GM23338 (cell line): Measurements from ENCODE around the gene LYST. TPM values are rescaled to one million over a fixed set of nuclear protein-coding genes. Genes with fewer than 3 reads are reported as not detected.

Source experiments
- ATAC-seq: fragments of 200-7000 bp; cut with Tn5 transposase; 3 replicates; pipeline ENCODE4 v1.9.1; 2020
- DNase-seq: peaks from one replicate; pipeline ENCODE4 v3.0.0-alpha.2; 2015; ENCODE audit warnings: low spot score
- H2AFZ ChIP-seq: fragments of 200-600 bp; sonication (generic); 2 replicates; pipeline ENCODE4 v1.8.0; 2016; ENCODE audit warnings: antibody characterized with exemption, mild to moderate bottlenecking, moderate library complexity
- H3F3A ChIP-seq: fragments of 200-600 bp; sonication (generic); replicated peaks from 2 replicates; pipeline ENCODE4 v1.8.0; 2017; ENCODE audit warnings: antibody characterized with exemption, mixed run types, low read depth
- H3K27ac ChIP-seq: fragments of 200-600 bp; sonication (generic); 2 replicates; pipeline ENCODE4 v1.6.1; 2016; ENCODE audit warnings: low read depth
- H3K27me3 ChIP-seq: fragments of 200-600 bp; sonication (generic); 2 replicates; pipeline ENCODE4 v1.8.0; 2016; ENCODE audit warnings: mild to moderate bottlenecking, mixed run types, moderate library complexity; ENCODE audit not compliant: insufficient read depth
- H3K36me3 ChIP-seq: fragments of 200-600 bp; sonication (generic); 2 replicates; pipeline ENCODE4 v1.8.0; 2016; ENCODE audit warnings: mild to moderate bottlenecking; ENCODE audit not compliant: insufficient read depth
- H3K4me1 ChIP-seq: fragments of 200-600 bp; sonication (generic); 2 replicates; pipeline ENCODE4 v1.8.0; 2016; ENCODE audit warnings: mild to moderate bottlenecking, moderate library complexity; ENCODE audit not compliant: insufficient read depth
- H3K4me2 ChIP-seq: fragments of 200-600 bp; sonication (generic); 2 replicates; pipeline ENCODE4 v1.7.1; 2017; ENCODE audit warnings: mixed run types
- H3K4me3 ChIP-seq: fragments of 200-600 bp; sonication (generic); 2 replicates; pipeline ENCODE4 v1.6.1; 2016; ENCODE audit warnings: mixed run types
- H3K79me2 ChIP-seq: fragments of 200-600 bp; sonication (generic); replicated peaks from 2 replicates; pipeline ENCODE4 v1.8.0; 2017; ENCODE audit warnings: mild to moderate bottlenecking; ENCODE audit not compliant: insufficient read depth
- H3K9me2 ChIP-seq: fragments of 200-600 bp; sonication (generic); 2 replicates; pipeline ENCODE4 v1.8.0; 2017; ENCODE audit not compliant: insufficient read depth
- H4K20me1 ChIP-seq: fragments of 200-600 bp; sonication (generic); replicated peaks from 2 replicates; pipeline ENCODE4 v1.8.0; 2017; ENCODE audit warnings: mild to moderate bottlenecking; ENCODE audit not compliant: insufficient read depth
- H3K27ac Mint-ChIP-seq: 2 replicates; pipeline ENCODE4 v1.8.0; 2020; ENCODE audit warnings: inconsistent platforms, mild to moderate bottlenecking, moderate library complexity, mixed read lengths
- H3K27me3 Mint-ChIP-seq: 3 replicates; pipeline ENCODE4 v1.8.0; 2022; ENCODE audit warnings: low read depth, mild to moderate bottlenecking, moderate library complexity, mixed read lengths, inconsistent platforms; ENCODE audit not compliant: insufficient read depth, poor library complexity
- H3K36me3 Mint-ChIP-seq: 3 replicates; pipeline ENCODE4 v1.8.0; 2021; ENCODE audit warnings: low read depth, mild to moderate bottlenecking, inconsistent platforms, moderate library complexity, mixed read lengths
- H3K4me1 Mint-ChIP-seq: 3 replicates; pipeline ENCODE4 v1.8.0; 2020; ENCODE audit warnings: mild to moderate bottlenecking, inconsistent platforms, mixed read lengths
- H3K4me3 Mint-ChIP-seq: 3 replicates; pipeline ENCODE4 v1.8.0; 2021; ENCODE audit warnings: moderate library complexity, mild to moderate bottlenecking, inconsistent platforms, mixed read lengths
- H3K9me3 Mint-ChIP-seq: 3 replicates; pipeline ENCODE4 v1.8.0; 2020; ENCODE audit warnings: moderate library complexity, mild to moderate bottlenecking, inconsistent platforms, mixed read lengths
- EZH2 ChIP-seq: fragments of 200-600 bp; sonication (generic); IDR thresholded peaks from one replicate; pipeline ENCODE4 v1.8.0; 2017; ENCODE audit warnings: antibody characterized with exemption, mild to moderate bottlenecking, low read depth; ENCODE audit not compliant: unreplicated experiment
- JUNB ChIP-seq: IDR thresholded peaks from one replicate; pipeline ENCODE4 v1.6.1; 2016; ENCODE audit warnings: antibody characterized with exemption; ENCODE audit not compliant: unreplicated experiment
- NANOG ChIP-seq: IDR thresholded peaks from 2 replicates; pipeline ENCODE4 v1.6.1; 2016; ENCODE audit warnings: antibody characterized with exemption, borderline replicate concordance
- POLR2AphosphoS5 ChIP-seq: IDR thresholded peaks from 2 replicates; pipeline ENCODE4 v1.6.1; 2016; ENCODE audit warnings: antibody characterized with exemption, low read depth
- REST ChIP-seq: IDR thresholded peaks from one replicate; pipeline ENCODE4 v1.6.1; 2018; ENCODE audit warnings: antibody characterized with exemption; ENCODE audit not compliant: unreplicated experiment
- STAT1 ChIP-seq: IDR thresholded peaks from one replicate; pipeline ENCODE4 v1.6.1; 2016; ENCODE audit warnings: antibody characterized with exemption; ENCODE audit not compliant: unreplicated experiment
- ZNF114 ChIP-seq: fragments of 250-450 bp; sonication (Bioruptor Pico); IDR thresholded peaks from 2 replicates; pipeline ENCODE4 v1.5.0; 2020; ENCODE audit warnings: mild to moderate bottlenecking, moderate library complexity
- ZNF331 ChIP-seq: fragments of 250-450 bp; sonication (Bioruptor Pico); IDR thresholded peaks from 2 replicates; pipeline ENCODE4 v1.5.0; 2020; ENCODE audit warnings: low read depth, mild to moderate bottlenecking, moderate library complexity
- polyA plus RNA-seq: library from polyadenylated mRNA; unstranded; fragments of >200 nt; fragmentation: Nextera tagmentation; extraction: Ambion mirVana; gene quantifications from 2 replicates; pipeline ENCODE4 v1.2.1, GENCODE V29; 2016
- total RNA-seq: library from RNA; depleted of rRNA; stranded (reverse); fragments of >200 nt; shearing (Covaris generic); gene quantifications from 2 replicates; pipeline ENCODE4 v1.2.3, GENCODE V29; 2014
- TF ChIP-seq, protein P1 (sequence below), 2 experiments: fragments of 200-600 bp in 1 of 2; sonication (generic) in 1 of 2; conservative IDR thresholded peaks; 2 replicates each; pipeline versions ENCODE4 v1.5.1 to v1.6.1; 2016 to 2017; ENCODE audit warnings: antibody characterized with exemption in 2 of 2, low read depth in 2 of 2, mild to moderate bottlenecking in 2 of 2, moderate library complexity in 1 of 2

The LYST gene
- total and polyA plus RNA-seq, 2 experiments from 2014 or later: 0.21 to 1.0 TPM

GRCh38 chr1:235624721-235625333 is 241.9 kb downstream of the LYST start:
- peak overlapping the region; percentile 74; the same call in 1 of the 2 replicates for H3K27ac ChIP-seq
- ATAC-seq (no peak), DNase-seq (no peak)
- no peak overlapping the region for H3K27ac Mint-ChIP-seq
- peaks cover 3% of the 10 kb centered on the region; the same call in 2 of the 3 replicates for H3K36me3 Mint-ChIP-seq
- no peaks in the 10 kb centered on the region for H3K27me3 ChIP-seq
- no peak for TF ChIP-seq ZNF331
- no peak for TF ChIP-seq REST
- TF ChIP-seq ZNF114: no peak
- TF ChIP-seq JUNB: no peak
- TF ChIP-seq NANOG: no peak
- no peak for TF ChIP-seq STAT1
- TF ChIP-seq POLR2AphosphoS5: no peak
- H3K27me3 Mint-ChIP-seq: peaks cover 6% of the 10 kb centered on the region
- H3K4me3 ChIP-seq: no peak overlapping the region
- no peaks in the 10 kb centered on the region for H3K36me3 ChIP-seq
- H2AFZ ChIP-seq: no peak overlapping the region
- H3K4me2 ChIP-seq: no peak overlapping the region
- peaks cover 32% of the 10 kb centered on the region for H3K4me1 ChIP-seq
- peaks cover 8% of the 10 kb centered on the region for H3F3A ChIP-seq
- H3K79me2 ChIP-seq: peaks cover 50% of the 10 kb centered on the region
- H3K9me2 ChIP-seq: peaks cover 6% of the 10 kb centered on the region; the same call in 1 of the 2 replicates
- H3K9me3 Mint-ChIP-seq: no peaks in the 10 kb centered on the region
- H4K20me1 ChIP-seq: no peaks in the 10 kb centered on the region
- no peak overlapping the region for H3K4me3 Mint-ChIP-seq
- peaks cover 49% of the 10 kb centered on the region for H3K4me1 Mint-ChIP-seq

DNA sequence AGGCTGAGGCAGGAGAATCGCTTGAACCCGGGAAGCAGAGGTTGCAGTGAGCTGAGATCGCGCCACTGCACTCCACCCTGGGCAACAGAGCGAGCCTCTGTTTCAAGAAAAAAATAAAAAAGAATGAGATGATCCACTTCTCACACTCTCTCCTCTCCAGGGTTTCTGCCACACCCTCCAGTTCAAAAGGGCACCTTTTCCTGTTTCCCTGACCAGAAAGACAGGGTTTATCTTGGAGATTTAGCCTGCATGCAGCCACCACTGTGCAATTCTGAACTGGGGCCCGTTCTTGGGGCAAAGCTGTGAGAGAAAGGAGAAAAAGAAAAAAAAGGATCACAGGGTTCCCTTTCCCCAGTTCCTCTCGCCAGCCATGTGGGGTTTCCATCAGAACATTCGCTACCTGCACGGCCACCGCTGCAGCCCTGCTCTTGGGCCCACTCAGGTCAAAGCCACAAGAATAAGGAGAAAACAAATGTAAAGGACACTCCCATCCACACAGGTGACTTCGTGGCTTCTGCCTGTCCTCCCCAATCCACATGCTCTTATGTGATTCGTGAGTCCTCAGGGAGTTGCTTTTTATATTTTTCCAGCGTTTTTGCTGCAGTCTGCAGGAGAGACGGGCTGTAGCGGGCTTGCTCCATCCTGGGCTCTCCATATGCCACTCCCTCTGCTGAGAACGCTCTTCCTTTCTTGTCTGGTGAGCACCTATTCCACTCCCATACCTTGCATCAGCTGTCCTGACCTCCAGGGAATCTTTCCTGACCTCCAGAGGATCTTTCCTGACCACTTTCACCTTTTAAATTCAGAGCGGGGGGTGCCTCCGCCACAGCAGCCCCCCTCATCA is 243.5 kb downstream of the LYST start:
- no peaks in the 10 kb centered on the region for H3K36me3 ChIP-seq
- DNase-seq (peak; percentile 48), ATAC-seq (peak; percentile 82)
- H4K20me1 ChIP-seq: 0 out of 2 replicates have a peak, but pooled peaks cover 5% of the 10 kb centered on the region
- no peaks in the 10 kb centered on the region for H3K27me3 ChIP-seq
- Mint-ChIP-seq H3K4me3 (no peak overlapping the region; the same call in 2 of the 3 replicates), H3K27me3 (peaks cover 6% of the 10 kb centered on the region), H3K9me3 (no peaks in the 10 kb centered on the region), H3K27ac (peak overlapping the region; percentile 36; the same call in 1 of the 2 replicates), H3K4me1 (peaks cover 39% of the 10 kb centered on the region), H3K36me3 (peaks cover 3% of the 10 kb centered on the region; the same call in 2 of the 3 replicates)
- peaks cover 21% of the 10 kb centered on the region for H3K4me1 ChIP-seq
- peak overlapping the region; percentile 55; the same call in 1 of the 2 replicates for H3K27ac ChIP-seq
- H3F3A ChIP-seq: no peaks in the 10 kb centered on the region
- no peak overlapping the region for H2AFZ ChIP-seq
- peak overlapping the region; percentile 55; the same call in 1 of the 2 replicates for H3K4me2 ChIP-seq
- H3K4me3 ChIP-seq: no peak overlapping the region
- H3K79me2 ChIP-seq: peaks cover 45% of the 10 kb centered on the region
- no peaks in the 10 kb centered on the region for H3K9me2 ChIP-seq
- TF ChIP-seq EZH2: no peak
- no peak for TF ChIP-seq REST
- TF ChIP-seq, protein P1, sequence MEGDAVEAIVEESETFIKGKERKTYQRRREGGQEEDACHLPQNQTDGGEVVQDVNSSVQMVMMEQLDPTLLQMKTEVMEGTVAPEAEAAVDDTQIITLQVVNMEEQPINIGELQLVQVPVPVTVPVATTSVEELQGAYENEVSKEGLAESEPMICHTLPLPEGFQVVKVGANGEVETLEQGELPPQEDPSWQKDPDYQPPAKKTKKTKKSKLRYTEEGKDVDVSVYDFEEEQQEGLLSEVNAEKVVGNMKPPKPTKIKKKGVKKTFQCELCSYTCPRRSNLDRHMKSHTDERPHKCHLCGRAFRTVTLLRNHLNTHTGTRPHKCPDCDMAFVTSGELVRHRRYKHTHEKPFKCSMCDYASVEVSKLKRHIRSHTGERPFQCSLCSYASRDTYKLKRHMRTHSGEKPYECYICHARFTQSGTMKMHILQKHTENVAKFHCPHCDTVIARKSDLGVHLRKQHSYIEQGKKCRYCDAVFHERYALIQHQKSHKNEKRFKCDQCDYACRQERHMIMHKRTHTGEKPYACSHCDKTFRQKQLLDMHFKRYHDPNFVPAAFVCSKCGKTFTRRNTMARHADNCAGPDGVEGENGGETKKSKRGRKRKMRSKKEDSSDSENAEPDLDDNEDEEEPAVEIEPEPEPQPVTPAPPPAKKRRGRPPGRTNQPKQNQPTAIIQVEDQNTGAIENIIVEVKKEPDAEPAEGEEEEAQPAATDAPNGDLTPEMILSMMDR (conservative IDR thresholded peaks at IDR 0.05; ENCODE audit: low read depth in 2 of 2): no peak
- no peak for TF ChIP-seq ZNF114
- TF ChIP-seq NANOG: no peak
